ENCODE measurements around the gene EIF3D.

EIF3D gene

DNA sequence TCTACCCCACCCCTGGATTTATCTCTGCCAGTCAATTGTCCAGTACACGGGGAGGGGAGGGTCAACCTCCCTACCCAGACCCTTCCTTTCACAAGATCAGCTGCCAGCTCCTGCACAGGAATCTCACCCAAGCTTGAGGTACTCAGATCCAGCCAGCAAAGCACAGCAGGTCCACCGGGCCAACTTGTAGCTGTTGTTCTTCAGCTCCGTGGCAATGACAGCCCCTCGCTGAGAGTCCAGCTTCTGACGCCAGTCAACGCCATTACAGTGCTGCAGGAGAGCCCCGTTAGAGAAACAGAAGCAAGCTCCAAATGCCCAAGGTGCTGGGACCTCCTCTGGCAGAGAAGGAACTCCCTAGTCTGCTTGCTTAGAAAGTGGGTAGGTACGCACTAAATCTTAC lies 16.6 kb downstream of the EIF3D start:
- H3K79me2 ChIP-seq (ENCODE audit: insufficient read depth, low read length): no peaks in the 10 kb centered on the region
- no peak overlapping the region for H3K4me2 ChIP-seq (ENCODE audit: low read length)
- H4K20me1 ChIP-seq (ENCODE audit: insufficient read depth, low read length): no peaks in the 10 kb centered on the region
- H3K27me3 ChIP-seq (ENCODE audit: insufficient read depth, low read length): no peaks in the 10 kb centered on the region
- TF ChIP-seq EZH2 (IDR thresholded peaks at IDR 0.05; ENCODE audit: borderline replicate concordance, low read length): no peak
- TF ChIP-seq, protein P1, sequence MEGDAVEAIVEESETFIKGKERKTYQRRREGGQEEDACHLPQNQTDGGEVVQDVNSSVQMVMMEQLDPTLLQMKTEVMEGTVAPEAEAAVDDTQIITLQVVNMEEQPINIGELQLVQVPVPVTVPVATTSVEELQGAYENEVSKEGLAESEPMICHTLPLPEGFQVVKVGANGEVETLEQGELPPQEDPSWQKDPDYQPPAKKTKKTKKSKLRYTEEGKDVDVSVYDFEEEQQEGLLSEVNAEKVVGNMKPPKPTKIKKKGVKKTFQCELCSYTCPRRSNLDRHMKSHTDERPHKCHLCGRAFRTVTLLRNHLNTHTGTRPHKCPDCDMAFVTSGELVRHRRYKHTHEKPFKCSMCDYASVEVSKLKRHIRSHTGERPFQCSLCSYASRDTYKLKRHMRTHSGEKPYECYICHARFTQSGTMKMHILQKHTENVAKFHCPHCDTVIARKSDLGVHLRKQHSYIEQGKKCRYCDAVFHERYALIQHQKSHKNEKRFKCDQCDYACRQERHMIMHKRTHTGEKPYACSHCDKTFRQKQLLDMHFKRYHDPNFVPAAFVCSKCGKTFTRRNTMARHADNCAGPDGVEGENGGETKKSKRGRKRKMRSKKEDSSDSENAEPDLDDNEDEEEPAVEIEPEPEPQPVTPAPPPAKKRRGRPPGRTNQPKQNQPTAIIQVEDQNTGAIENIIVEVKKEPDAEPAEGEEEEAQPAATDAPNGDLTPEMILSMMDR (IDR thresholded peaks at IDR 0.05; ENCODE audit: low read length): no peak
- H3K9me2 ChIP-seq (ENCODE audit: low read depth, low read length): no peaks in the 10 kb centered on the region
- no peak overlapping the region for H2AFZ ChIP-seq (ENCODE audit: low read length)
- H3K4me1 ChIP-seq (ENCODE audit: insufficient read depth, low read length, severe bottlenecking): peaks cover 4% of the 10 kb centered on the region
- H3K9ac ChIP-seq (ENCODE audit: low read length): no peak overlapping the region
- H3K36me3 ChIP-seq (ENCODE audit: insufficient read depth, low read length): peaks cover 75% of the 10 kb centered on the region
- peaks cover 4% of the 10 kb centered on the region; the same call in 1 of the 2 replicates for H3F3A ChIP-seq (ENCODE audit: insufficient read depth, low read length)
- no peak overlapping the region for H3K4me3 ChIP-seq (ENCODE audit: low read depth, low read length, poor library complexity, severe bottlenecking)
- H3K9me3 ChIP-seq (ENCODE audit: low read length): no peaks in the 10 kb centered on the region
- no peak overlapping the region for H3K27ac ChIP-seq (ENCODE audit: low read depth, low read length, poor library complexity, severe bottlenecking)

DNA sequence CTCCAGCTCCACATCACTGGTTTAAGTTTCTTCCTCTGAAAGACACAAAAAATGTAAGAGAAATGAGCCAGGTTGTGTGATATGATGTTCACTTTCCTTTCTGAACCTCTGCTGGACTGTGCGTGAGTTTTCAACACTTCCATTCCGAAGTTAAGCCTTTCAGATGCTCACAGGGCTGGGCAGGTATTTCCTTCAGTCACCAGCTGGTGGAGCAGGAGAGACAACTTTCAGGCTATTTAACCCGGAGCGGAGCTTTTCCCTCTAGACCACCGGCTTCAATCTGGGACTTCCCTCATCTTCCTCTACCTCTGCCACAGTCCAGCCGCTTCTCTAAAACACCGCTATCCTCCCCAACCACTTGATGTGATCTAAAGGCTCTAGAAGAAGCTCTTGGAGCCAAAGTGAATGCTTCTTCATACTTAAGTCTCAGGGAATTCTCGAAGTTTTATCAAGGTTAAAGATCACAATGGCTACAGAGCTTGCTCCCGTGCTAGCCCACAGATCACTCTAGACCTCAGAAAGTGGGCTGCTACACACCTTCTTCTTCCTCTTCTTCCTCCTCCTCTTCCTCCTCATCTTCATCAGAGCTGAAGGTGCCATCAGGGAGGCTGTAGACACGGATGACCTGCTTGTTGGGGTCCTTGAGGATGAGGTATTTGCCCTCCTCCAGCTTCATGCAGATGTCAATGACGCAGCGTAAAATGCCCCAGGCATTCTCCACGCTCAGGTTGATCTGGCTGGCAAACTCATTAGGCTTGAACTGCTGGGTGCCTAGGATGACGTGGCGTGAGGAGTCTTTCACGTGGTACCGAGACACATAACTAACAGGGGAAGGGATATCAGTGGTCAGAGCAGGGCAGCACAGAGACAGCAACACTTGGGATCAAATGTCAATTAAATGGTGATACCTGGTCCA lies 17.7 kb downstream of the EIF3D start:
- Histone ChIP-seq H3K9me3 (ENCODE audit: low read length) (no peaks in the 10 kb centered on the region), H3F3A (ENCODE audit: insufficient read depth, low read length) (peaks cover 4% of the 10 kb centered on the region; the same call in 1 of the 2 replicates), H4K20me1 (ENCODE audit: insufficient read depth, low read length) (no peaks in the 10 kb centered on the region), H3K4me1 (ENCODE audit: insufficient read depth, low read length, severe bottlenecking) (peaks cover 15% of the 10 kb centered on the region), H3K4me3 (ENCODE audit: low read depth, low read length, poor library complexity, severe bottlenecking) (no peak overlapping the region), H3K9ac (ENCODE audit: low read length) (no peak overlapping the region), H3K27ac (ENCODE audit: low read depth, low read length, poor library complexity, severe bottlenecking) (no peak overlapping the region), H3K79me2 (ENCODE audit: insufficient read depth, low read length) (no peaks in the 10 kb centered on the region), H3K4me2 (ENCODE audit: low read length) (no peak overlapping the region), H3K27me3 (ENCODE audit: insufficient read depth, low read length) (no peaks in the 10 kb centered on the region), H2AFZ (ENCODE audit: low read length) (no peak overlapping the region), H3K9me2 (ENCODE audit: low read depth, low read length) (no peaks in the 10 kb centered on the region), H3K36me3 (ENCODE audit: insufficient read depth, low read length) (peaks cover 64% of the 10 kb centered on the region)
- TF ChIP-seq EZH2 (IDR thresholded peaks at IDR 0.05; ENCODE audit: borderline replicate concordance, low read length): no peak
- TF ChIP-seq, protein P1 (IDR thresholded peaks at IDR 0.05; ENCODE audit: low read length): peak; percentile 58

DNA sequence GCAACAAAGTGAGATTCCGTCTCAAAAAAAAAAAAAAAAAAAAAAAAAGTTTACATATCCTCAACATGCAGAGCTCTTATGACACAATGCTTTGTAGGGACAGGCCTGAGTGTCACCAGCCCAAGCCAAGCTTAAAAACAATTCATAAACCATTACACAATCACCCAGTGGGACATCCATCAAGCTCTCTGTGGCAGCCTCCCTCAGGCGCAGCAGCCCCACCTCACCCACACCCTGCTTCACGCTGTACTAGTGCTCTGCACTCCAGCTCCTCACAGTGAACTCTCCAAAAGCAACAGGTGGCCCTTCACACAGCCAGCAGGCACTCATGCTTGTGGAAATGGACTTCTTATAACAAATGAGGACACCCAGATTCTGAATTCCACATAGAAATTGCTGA lies 18.6 kb downstream of the EIF3D start:
- peaks cover 61% of the 10 kb centered on the region for H3K36me3 ChIP-seq (ENCODE audit: insufficient read depth, low read length)
- peaks cover 23% of the 10 kb centered on the region for H3K4me1 ChIP-seq (ENCODE audit: insufficient read depth, low read length, severe bottlenecking)
- no peak overlapping the region for H3K4me3 ChIP-seq (ENCODE audit: low read depth, low read length, poor library complexity, severe bottlenecking)
- H3K9me3 ChIP-seq (ENCODE audit: low read length): no peaks in the 10 kb centered on the region
- H3K79me2 ChIP-seq (ENCODE audit: insufficient read depth, low read length): no peaks in the 10 kb centered on the region
- TF ChIP-seq EZH2 (IDR thresholded peaks at IDR 0.05; ENCODE audit: borderline replicate concordance, low read length): no peak
- TF ChIP-seq, protein P1 (IDR thresholded peaks at IDR 0.05; ENCODE audit: low read length): no peak
- H3K4me2 ChIP-seq (ENCODE audit: low read length): no peak overlapping the region
- no peaks in the 10 kb centered on the region for H4K20me1 ChIP-seq (ENCODE audit: insufficient read depth, low read length)
- peaks cover 4% of the 10 kb centered on the region; the same call in 1 of the 2 replicates for H3F3A ChIP-seq (ENCODE audit: insufficient read depth, low read length)
- no peaks in the 10 kb centered on the region for H3K27me3 ChIP-seq (ENCODE audit: insufficient read depth, low read length)
- H3K9ac ChIP-seq (ENCODE audit: low read length): no peak overlapping the region
- H2AFZ ChIP-seq (ENCODE audit: low read length): no peak overlapping the region
- H3K9me2 ChIP-seq (ENCODE audit: low read depth, low read length): no peaks in the 10 kb centered on the region
- no peak overlapping the region for H3K27ac ChIP-seq (ENCODE audit: low read depth, low read length, poor library complexity, severe bottlenecking)

Data from OCI-LY1 (cell line).